ENCODE data around the gene CYP2W1.
A peak's percentile ranks its signal among the peaks of the same experiment; 100 is the strongest.

CYP2W1 gene

DNA sequence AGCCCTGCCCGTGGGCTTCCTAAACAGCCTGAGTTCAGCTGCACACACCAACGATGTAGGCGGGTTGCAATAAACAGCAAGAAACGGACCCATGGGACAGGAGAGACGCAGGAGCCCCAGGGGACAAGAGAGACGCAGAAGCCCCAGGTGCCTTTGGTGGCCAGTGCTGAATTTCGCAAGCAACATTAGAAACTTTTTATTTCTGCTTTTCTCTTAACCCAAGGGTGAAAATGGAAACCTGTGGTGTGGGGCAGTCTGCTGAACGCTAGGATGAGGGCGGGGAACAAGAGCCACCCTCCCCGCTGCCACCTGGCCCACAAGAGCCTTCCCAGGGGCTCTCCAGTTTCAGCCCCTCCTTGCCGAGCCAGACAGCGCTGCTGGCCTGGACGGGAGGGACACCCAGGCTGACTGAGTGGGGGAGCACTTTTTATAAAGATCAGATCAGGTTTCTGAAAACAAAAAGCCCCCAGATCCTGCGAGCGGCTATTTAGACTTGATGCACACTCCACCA is 41.4 kb downstream of the CYP2W1 start:
- TF ChIP-seq, protein P1, sequence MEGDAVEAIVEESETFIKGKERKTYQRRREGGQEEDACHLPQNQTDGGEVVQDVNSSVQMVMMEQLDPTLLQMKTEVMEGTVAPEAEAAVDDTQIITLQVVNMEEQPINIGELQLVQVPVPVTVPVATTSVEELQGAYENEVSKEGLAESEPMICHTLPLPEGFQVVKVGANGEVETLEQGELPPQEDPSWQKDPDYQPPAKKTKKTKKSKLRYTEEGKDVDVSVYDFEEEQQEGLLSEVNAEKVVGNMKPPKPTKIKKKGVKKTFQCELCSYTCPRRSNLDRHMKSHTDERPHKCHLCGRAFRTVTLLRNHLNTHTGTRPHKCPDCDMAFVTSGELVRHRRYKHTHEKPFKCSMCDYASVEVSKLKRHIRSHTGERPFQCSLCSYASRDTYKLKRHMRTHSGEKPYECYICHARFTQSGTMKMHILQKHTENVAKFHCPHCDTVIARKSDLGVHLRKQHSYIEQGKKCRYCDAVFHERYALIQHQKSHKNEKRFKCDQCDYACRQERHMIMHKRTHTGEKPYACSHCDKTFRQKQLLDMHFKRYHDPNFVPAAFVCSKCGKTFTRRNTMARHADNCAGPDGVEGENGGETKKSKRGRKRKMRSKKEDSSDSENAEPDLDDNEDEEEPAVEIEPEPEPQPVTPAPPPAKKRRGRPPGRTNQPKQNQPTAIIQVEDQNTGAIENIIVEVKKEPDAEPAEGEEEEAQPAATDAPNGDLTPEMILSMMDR (IDR thresholded peaks at IDR 0.05): no peak
- intact Hi-C loops (cut with DNase I; ENCODE audit: low total_unique reads): no loop called here
- H3K4me1 ChIP-seq: peaks cover 0 to 44% (median 30%) of the 10 kb centered on the region in 4 donors
- no peak for DNase-seq
- no peaks in the 10 kb centered on the region for H3K9me3 ChIP-seq
- H3K27ac ChIP-seq: no peak overlapping the region
- H3K4me3 ChIP-seq: no peak overlapping the region
- no peaks in the 10 kb centered on the region for H3K27me3 ChIP-seq
- peaks cover 9 to 61% (median 49%) of the 10 kb centered on the region in 3 donors for H3K36me3 ChIP-seq

DNA sequence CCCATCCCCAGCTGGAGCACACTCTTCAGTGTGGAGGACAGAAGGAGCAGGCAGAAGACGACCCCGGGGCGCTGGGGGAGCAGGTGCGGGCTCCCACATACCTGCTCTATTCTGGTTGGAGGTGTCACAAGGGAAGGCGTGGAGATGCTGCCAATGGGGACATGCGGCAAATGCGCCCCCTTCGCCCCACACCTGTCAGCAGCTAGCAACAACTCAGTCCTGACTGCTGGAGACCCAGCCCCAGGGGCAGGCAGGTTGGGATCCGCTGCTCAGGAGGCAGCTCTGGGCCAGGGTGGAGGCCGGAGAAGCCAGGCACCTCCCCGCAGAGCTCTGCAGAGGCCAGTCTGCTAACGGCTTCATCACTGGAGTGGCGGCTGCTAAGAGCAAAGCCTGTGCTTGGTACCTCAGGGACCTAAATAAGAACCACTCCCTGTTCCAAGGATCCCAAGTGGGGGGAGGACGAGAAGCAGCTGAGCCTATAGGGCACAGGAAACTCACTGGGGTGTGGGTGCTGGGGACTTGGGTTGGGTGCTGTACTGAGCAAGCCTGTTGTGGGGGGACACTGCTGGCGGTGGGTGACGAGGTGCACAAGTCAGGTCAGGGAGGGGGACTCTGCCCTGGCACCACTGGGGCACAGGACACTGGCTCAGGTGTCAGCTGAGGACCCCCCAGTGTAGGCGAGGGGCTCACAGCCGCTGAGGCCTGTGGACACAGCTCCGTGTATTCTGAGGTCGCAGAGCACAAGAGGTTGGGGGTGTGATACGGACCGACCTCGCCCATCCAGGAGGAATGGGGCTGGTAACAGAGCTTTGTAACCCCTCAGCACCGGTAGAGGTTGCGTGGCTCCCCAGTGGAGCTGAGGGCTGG is 42.1 kb downstream of the CYP2W1 start:
- Histone ChIP-seq H3K27ac (no peak overlapping the region), H3K4me3 (no peak overlapping the region), H3K4me1 (peaks cover 0 to 43% (median 31%) of the 10 kb centered on the region in 4 donors), H3K36me3 (peaks cover 9 to 53% (median 42%) of the 10 kb centered on the region in 3 donors), H3K9me3 (no peaks in the 10 kb centered on the region), H3K27me3 (no peaks in the 10 kb centered on the region)
- no peak for DNase-seq
- TF ChIP-seq, protein P1 (IDR thresholded peaks at IDR 0.05): no peak
- intact Hi-C loops (cut with DNase I; ENCODE audit: low total_unique reads): no loop called here

DNA sequence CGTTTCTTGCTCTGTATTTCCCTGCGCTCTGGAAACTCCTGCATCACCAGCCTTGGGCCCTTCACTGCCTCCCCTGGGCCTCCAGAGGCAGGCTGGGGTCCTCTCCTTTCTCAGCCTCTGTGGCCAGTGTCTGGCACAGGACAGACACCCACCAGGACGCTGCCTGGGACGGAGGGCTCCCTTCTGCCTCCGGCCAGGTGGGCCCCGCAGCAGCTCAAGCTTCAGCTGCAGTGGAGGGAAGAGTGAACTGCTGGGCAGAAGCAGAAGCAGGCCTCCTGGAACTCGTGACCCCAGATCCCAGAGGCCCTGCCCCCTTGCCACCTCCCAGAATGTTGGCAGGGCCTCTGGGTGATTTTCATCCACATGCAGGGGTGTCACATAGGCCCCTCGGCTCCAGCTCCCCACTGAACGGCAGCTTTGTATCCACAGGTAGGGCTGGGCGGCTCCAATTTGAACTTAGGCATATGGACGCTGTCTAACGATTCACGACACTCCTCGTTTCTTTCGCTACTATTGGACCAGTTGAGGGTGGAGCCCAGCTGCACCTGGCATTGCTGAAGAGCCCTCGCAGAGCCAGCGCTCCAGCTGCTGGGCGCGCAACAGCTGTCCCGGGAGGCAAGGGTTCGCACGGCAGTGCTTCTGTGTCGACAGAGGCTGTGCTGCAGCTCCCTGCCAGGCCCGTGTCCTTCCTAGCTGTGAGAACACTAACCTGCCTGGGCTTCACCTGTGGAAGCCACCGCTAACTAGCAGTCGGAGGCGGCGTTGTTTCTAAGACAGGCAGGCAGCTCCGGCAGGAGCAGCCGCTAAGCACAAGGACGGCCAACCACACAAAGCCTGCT is 43.0 kb downstream of the CYP2W1 start:
- no peaks in the 10 kb centered on the region for H3K27me3 ChIP-seq
- peaks cover 0 to 43% (median 31%) of the 10 kb centered on the region in 4 donors for H3K4me1 ChIP-seq
- peaks cover 6 to 45% (median 35%) of the 10 kb centered on the region in 3 donors for H3K36me3 ChIP-seq
- no peaks in the 10 kb centered on the region for H3K9me3 ChIP-seq
- DNase-seq: no peak
- no peak overlapping the region for H3K27ac ChIP-seq
- no peak overlapping the region for H3K4me3 ChIP-seq
- intact Hi-C loops (cut with DNase I; ENCODE audit: low total_unique reads): no loop called here
- TF ChIP-seq, protein P1 (IDR thresholded peaks at IDR 0.05): no peak

GRCh38 chr7:1026721-1027161 is 43.8 kb downstream of the CYP2W1 start:
- intact Hi-C loops (cut with DNase I; ENCODE audit: low total_unique reads): no loop called here
- peak overlapping the region; percentile 83 to 93 for H3K27ac ChIP-seq
- peaks cover 0 to 43% (median 31%) of the 10 kb centered on the region in 4 donors for H3K4me1 ChIP-seq

More at GRCh38 chr7:1026721-1027161, 43.8 kb downstream of the CYP2W1 start:
- Histone ChIP-seq H3K36me3 (peaks cover 5 to 37% (median 29%) of the 10 kb centered on the region in 3 donors), H3K4me3 (peak overlapping the region; percentile 68 to 88), H3K27me3 (no peaks in the 10 kb centered on the region), H3K9me3 (no peaks in the 10 kb centered on the region)
- TF ChIP-seq, protein P1 (IDR thresholded peaks at IDR 0.05): no peak
- no peak for DNase-seq
